ENCODE measurements around the gene MICU1. TPM values are rescaled to one million over a fixed set of nuclear protein-coding genes. Genes with fewer than 3 reads are reported as not detected.

Gene MICU1
- total and polyA plus RNA-seq, 2 experiments from 2014 or later = 27.5 to 52.3 TPM

DNA sequence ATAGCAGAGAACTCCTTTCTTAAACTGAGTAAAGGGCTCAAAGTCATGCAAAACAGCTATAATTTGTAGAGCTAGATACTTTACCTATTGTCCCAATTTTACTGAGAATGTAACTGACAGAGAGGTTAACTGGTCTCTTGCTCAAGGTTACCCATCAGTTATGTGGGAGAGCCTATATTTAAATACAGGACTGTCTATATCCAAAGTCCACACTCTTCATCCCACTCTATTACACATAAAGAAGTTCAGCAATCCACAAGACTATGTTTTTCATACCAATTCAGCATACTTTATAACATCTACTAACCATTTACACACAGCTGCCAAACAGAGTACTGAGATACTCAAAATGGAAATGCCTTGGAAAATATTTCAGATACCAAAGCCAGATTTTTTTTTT lies 100.2 kb downstream of the MICU1 start:
- no peak overlapping the region for H3K27ac ChIP-seq (ENCODE audit: low read depth)
- TF ChIP-seq JUNB (IDR thresholded peaks at IDR 0.05; ENCODE audit: unreplicated experiment) (no peak), EZH2phosphoT487 (IDR thresholded peaks at IDR 0.05; ENCODE audit: unreplicated experiment) (no peak)

GRCh38 chr10:72525277-72525676 lies 100.6 kb downstream of the MICU1 start:
- H3K9me2 ChIP-seq (ENCODE audit: insufficient read depth) = no peaks in the 10 kb centered on the region
- H2AFZ ChIP-seq = no peak overlapping the region
- Mint-ChIP-seq H3K27ac (no peak overlapping the region), H3K4me1 (no peaks in the 10 kb centered on the region), H3K36me3 (ENCODE audit: low read depth) (no peaks in the 10 kb centered on the region), H3K9me3 (no peaks in the 10 kb centered on the region), H3K4me3 (no peak overlapping the region), H3K27me3 (ENCODE audit: insufficient read depth, low read depth, poor library complexity) (peaks cover 2% of the 10 kb centered on the region)
- H3F3A ChIP-seq (replicated peaks; ENCODE audit: low read depth) = no peaks in the 10 kb centered on the region
- H3K27me3 ChIP-seq (ENCODE audit: insufficient read depth) = no peaks in the 10 kb centered on the region
- no peak for TF ChIP-seq JUNB (IDR thresholded peaks at IDR 0.05; ENCODE audit: unreplicated experiment)
- TF ChIP-seq CREB1 (CRISPR knock-in tag; IDR thresholded peaks at IDR 0.05; ENCODE audit: low read depth) = no peak
- no peak for TF ChIP-seq STAT1 (IDR thresholded peaks at IDR 0.05; ENCODE audit: unreplicated experiment)
- TF ChIP-seq EZH2phosphoT487 (IDR thresholded peaks at IDR 0.05; ENCODE audit: unreplicated experiment) = no peak
- no peak for TF ChIP-seq POLR2AphosphoS5 (IDR thresholded peaks at IDR 0.05; ENCODE audit: low read depth)
- TF ChIP-seq, protein P1, sequence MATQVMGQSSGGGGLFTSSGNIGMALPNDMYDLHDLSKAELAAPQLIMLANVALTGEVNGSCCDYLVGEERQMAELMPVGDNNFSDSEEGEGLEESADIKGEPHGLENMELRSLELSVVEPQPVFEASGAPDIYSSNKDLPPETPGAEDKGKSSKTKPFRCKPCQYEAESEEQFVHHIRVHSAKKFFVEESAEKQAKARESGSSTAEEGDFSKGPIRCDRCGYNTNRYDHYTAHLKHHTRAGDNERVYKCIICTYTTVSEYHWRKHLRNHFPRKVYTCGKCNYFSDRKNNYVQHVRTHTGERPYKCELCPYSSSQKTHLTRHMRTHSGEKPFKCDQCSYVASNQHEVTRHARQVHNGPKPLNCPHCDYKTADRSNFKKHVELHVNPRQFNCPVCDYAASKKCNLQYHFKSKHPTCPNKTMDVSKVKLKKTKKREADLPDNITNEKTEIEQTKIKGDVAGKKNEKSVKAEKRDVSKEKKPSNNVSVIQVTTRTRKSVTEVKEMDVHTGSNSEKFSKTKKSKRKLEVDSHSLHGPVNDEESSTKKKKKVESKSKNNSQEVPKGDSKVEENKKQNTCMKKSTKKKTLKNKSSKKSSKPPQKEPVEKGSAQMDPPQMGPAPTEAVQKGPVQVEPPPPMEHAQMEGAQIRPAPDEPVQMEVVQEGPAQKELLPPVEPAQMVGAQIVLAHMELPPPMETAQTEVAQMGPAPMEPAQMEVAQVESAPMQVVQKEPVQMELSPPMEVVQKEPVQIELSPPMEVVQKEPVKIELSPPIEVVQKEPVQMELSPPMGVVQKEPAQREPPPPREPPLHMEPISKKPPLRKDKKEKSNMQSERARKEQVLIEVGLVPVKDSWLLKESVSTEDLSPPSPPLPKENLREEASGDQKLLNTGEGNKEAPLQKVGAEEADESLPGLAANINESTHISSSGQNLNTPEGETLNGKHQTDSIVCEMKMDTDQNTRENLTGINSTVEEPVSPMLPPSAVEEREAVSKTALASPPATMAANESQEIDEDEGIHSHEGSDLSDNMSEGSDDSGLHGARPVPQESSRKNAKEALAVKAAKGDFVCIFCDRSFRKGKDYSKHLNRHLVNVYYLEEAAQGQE (IDR thresholded peaks at IDR 0.05; ENCODE audit: unreplicated experiment) = no peak
- TF ChIP-seq, protein P2, sequence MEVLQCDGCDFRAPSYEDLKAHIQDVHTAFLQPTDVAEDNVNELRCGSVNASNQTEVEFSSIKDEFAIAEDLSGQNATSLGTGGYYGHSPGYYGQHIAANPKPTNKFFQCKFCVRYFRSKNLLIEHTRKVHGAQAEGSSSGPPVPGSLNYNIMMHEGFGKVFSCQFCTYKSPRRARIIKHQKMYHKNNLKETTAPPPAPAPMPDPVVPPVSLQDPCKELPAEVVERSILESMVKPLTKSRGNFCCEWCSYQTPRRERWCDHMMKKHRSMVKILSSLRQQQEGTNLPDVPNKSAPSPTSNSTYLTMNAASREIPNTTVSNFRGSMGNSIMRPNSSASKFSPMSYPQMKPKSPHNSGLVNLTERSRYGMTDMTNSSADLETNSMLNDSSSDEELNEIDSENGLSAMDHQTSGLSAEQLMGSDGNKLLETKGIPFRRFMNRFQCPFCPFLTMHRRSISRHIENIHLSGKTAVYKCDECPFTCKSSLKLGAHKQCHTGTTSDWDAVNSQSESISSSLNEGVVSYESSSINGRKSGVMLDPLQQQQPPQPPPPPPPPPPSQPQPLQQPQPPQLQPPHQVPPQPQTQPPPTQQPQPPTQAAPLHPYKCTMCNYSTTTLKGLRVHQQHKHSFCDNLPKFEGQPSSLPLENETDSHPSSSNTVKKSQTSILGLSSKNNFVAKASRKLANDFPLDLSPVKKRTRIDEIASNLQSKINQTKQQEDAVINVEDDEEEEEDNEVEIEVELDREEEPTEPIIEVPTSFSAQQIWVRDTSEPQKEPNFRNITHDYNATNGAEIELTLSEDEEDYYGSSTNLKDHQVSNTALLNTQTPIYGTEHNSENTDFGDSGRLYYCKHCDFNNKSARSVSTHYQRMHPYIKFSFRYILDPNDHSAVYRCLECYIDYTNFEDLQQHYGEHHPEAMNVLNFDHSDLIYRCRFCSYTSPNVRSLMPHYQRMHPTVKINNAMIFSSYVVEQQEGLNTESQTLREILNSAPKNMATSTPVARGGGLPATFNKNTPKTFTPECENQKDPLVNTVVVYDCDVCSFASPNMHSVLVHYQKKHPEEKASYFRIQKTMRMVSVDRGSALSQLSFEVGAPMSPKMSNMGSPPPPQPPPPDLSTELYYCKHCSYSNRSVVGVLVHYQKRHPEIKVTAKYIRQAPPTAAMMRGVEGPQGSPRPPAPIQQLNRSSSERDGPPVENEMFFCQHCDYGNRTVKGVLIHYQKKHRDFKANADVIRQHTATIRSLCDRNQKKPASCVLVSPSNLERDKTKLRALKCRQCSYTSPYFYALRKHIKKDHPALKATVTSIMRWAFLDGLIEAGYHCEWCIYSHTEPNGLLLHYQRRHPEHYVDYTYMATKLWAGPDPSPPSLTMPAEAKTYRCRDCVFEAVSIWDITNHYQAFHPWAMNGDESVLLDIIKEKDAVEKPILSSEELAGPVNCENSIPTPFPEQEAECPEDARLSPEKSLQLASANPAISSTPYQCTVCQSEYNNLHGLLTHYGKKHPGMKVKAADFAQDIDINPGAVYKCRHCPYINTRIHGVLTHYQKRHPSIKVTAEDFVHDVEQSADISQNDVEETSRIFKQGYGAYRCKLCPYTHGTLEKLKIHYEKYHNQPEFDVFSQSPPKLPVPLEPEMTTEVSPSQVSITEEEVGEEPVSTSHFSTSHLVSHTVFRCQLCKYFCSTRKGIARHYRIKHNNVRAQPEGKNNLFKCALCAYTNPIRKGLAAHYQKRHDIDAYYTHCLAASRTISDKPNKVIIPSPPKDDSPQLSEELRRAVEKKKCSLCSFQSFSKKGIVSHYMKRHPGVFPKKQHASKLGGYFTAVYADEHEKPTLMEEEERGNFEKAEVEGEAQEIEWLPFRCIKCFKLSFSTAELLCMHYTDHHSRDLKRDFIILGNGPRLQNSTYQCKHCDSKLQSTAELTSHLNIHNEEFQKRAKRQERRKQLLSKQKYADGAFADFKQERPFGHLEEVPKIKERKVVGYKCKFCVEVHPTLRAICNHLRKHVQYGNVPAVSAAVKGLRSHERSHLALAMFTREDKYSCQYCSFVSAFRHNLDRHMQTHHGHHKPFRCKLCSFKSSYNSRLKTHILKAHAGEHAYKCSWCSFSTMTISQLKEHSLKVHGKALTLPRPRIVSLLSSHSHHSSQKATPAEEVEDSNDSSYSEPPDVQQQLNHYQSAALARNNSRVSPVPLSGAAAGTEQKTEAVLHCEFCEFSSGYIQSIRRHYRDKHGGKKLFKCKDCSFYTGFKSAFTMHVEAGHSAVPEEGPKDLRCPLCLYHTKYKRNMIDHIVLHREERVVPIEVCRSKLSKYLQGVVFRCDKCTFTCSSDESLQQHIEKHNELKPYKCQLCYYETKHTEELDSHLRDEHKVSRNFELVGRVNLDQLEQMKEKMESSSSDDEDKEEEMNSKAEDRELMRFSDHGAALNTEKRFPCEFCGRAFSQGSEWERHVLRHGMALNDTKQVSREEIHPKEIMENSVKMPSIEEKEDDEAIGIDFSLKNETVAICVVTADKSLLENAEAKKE (CRISPR knock-in tag; IDR thresholded peaks at IDR 0.05) = no peak
- no peak overlapping the region for H3K4me2 ChIP-seq
- ATAC-seq = no peak
- no peaks in the 10 kb centered on the region for H3K36me3 ChIP-seq (ENCODE audit: insufficient read depth)
- no peak overlapping the region for H3K27ac ChIP-seq (ENCODE audit: low read depth)
- H3K4me1 ChIP-seq (ENCODE audit: insufficient read depth) = no peaks in the 10 kb centered on the region
- no peak for DNase-seq (ENCODE audit: low spot score)
- H3K79me2 ChIP-seq (replicated peaks; ENCODE audit: insufficient read depth) = no peaks in the 10 kb centered on the region
- H3K4me3 ChIP-seq = no peak overlapping the region
- no peaks in the 10 kb centered on the region for H4K20me1 ChIP-seq (replicated peaks; ENCODE audit: insufficient read depth)

More for the DNA sequence above, 100.2 kb downstream of the MICU1 start:
- no peaks in the 10 kb centered on the region for H3K9me3 Mint-ChIP-seq
- no peaks in the 10 kb centered on the region for H3K36me3 ChIP-seq (ENCODE audit: insufficient read depth)
- H3K4me2 ChIP-seq = no peak overlapping the region
- no peak overlapping the region for H3K4me3 ChIP-seq
- H3K27ac Mint-ChIP-seq = no peak overlapping the region
- no peaks in the 10 kb centered on the region for H3K79me2 ChIP-seq (replicated peaks; ENCODE audit: insufficient read depth)
- no peak overlapping the region for H3K4me3 Mint-ChIP-seq
- no peak overlapping the region for H2AFZ ChIP-seq
- no peaks in the 10 kb centered on the region for H3K4me1 ChIP-seq (ENCODE audit: insufficient read depth)
- ATAC-seq (no peak), DNase-seq (ENCODE audit: low spot score) (no peak)
- no peaks in the 10 kb centered on the region for H3F3A ChIP-seq (replicated peaks; ENCODE audit: low read depth)
- no peaks in the 10 kb centered on the region for H3K4me1 Mint-ChIP-seq
- no peaks in the 10 kb centered on the region for H3K9me2 ChIP-seq (ENCODE audit: insufficient read depth)
- no peaks in the 10 kb centered on the region for H3K27me3 ChIP-seq (ENCODE audit: insufficient read depth)
- H3K36me3 Mint-ChIP-seq (ENCODE audit: low read depth) = no peaks in the 10 kb centered on the region
- no peaks in the 10 kb centered on the region for H4K20me1 ChIP-seq (replicated peaks; ENCODE audit: insufficient read depth)
- peaks cover 2% of the 10 kb centered on the region for H3K27me3 Mint-ChIP-seq (ENCODE audit: insufficient read depth, low read depth, poor library complexity)

Measured in GM23338 (cell line).